ENCODE results near the gene PXDC1. TPM values are rescaled to one million over a fixed set of nuclear protein-coding genes. Genes with fewer than 3 reads are reported as not detected.

PXDC1 gene
- total and polyA plus RNA-seq, 2 donors (not counting 3 experiments of a cell fraction or from before 2014, with no cell fraction given), result 60.9 to 121 TPM

DNA sequence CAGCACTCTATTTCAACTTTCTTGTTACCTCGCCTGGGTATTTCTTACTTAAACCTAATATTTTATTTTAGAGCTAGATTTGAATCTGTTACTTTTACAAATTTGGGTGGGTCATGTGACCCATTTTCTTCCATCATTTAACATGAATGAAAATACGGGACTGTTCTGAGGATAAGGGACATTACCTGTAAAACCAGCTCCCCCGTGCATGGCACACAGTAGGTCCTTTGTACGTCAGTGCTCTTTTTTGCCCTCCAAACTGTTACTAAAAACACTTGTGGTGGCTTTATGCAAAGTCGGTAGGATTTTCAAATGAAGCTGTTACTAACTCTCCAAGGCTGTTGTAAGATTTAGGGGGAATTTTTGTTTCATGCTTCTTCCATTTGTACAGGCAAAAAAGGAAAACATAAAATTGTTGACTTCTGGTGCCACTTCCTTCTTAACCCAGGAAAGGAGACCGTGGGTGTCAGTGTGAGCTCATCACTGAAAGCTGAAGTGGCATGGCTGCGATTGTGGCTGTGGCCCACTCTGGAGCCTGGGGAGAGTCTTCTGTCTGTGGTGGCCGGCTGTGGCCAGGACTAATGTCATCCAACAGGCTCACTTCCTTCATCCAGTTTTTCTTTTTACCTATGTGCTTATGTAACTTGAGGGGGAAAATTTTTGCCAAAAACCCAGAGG lies 40.2 kb upstream of the PXDC1 start:
- no peak for TF ChIP-seq FOS (IDR thresholded peaks at IDR 0.05; ENCODE audit: borderline replicate concordance, insufficient read depth, low read length)
- TF ChIP-seq POLR2AphosphoS5 (IDR thresholded peaks at IDR 0.05; ENCODE audit: insufficient read depth, low read depth, low read length), result no peak
- TF ChIP-seq EZH2 (IDR thresholded peaks at IDR 0.05; ENCODE audit: borderline replicate concordance, low read depth, low read length, severe bottlenecking), result no peak
- TF ChIP-seq GATA2 (IDR thresholded peaks at IDR 0.05; ENCODE audit: insufficient read depth, insufficient read length, low read depth, low read length), result no peak
- no peak for TF ChIP-seq JUN (IDR thresholded peaks at IDR 0.05; ENCODE audit: borderline replicate concordance, insufficient read depth, insufficient read length, low read depth)
- TF ChIP-seq MYC (IDR thresholded peaks at IDR 0.05; ENCODE audit: low read depth, low read length), result no peak
- TF ChIP-seq, protein P1, sequence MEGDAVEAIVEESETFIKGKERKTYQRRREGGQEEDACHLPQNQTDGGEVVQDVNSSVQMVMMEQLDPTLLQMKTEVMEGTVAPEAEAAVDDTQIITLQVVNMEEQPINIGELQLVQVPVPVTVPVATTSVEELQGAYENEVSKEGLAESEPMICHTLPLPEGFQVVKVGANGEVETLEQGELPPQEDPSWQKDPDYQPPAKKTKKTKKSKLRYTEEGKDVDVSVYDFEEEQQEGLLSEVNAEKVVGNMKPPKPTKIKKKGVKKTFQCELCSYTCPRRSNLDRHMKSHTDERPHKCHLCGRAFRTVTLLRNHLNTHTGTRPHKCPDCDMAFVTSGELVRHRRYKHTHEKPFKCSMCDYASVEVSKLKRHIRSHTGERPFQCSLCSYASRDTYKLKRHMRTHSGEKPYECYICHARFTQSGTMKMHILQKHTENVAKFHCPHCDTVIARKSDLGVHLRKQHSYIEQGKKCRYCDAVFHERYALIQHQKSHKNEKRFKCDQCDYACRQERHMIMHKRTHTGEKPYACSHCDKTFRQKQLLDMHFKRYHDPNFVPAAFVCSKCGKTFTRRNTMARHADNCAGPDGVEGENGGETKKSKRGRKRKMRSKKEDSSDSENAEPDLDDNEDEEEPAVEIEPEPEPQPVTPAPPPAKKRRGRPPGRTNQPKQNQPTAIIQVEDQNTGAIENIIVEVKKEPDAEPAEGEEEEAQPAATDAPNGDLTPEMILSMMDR (IDR thresholded peaks at IDR 0.05; ENCODE audit: extremely low read depth in 1 of 2, insufficient read depth in 1 of 2, low read depth in 1 of 2, low read length in 2 of 2), result no peak
- TF ChIP-seq POLR2A (IDR thresholded peaks at IDR 0.05; ENCODE audit: low read depth, low read length), result no peak
- TF ChIP-seq MAX (IDR thresholded peaks at IDR 0.05; ENCODE audit: insufficient read depth, insufficient read length), result no peak
- H3K9ac ChIP-seq (replicated peaks; ENCODE audit: extremely low read depth, insufficient read depth, low read length), result no peak overlapping the region
- no peak overlapping the region for H2AFZ ChIP-seq (ENCODE audit: low read depth, low read length)
- no peak overlapping the region for H3K27ac ChIP-seq (ENCODE audit: insufficient read depth, low read depth, low read length)
- intact Hi-C loops (cut with micrococcal nuclease) (no loop called here), dilution Hi-C loops (cut with MboI; ENCODE audit: extremely low pct_ligation_motif_present, low sequenced_read_pairs) (no loop called here)
- no peak overlapping the region for H3K4me3 ChIP-seq (replicated peaks in 1 of 3; ENCODE audit: insufficient read depth in 1 of 3, low read depth in 1 of 3, low read length in 3 of 3)
- no TSS peak for BruUV-seq (replicated peaks)
- H3K9me3 ChIP-seq (replicated peaks; ENCODE audit: control insufficient read depth, insufficient read depth, low read length), result no peaks in the 10 kb centered on the region
- H4K20me1 ChIP-seq (replicated peaks; ENCODE audit: control insufficient read depth, extremely low read depth, insufficient read depth, low read length), result no peaks in the 10 kb centered on the region
- H3K79me2 ChIP-seq (ENCODE audit: control insufficient read depth, insufficient read depth, low read length), result no peaks in the 10 kb centered on the region
- H3K4me1 ChIP-seq (ENCODE audit: control insufficient read depth, extremely low read depth, insufficient read depth, low read length), result peaks cover 12% of the 10 kb centered on the region
- no peaks in the 10 kb centered on the region for H3K27me3 ChIP-seq (ENCODE audit: control insufficient read depth in 2 of 2, insufficient read depth in 2 of 2, low read length in 2 of 2)
- ChIA-PET POLR2A (no interaction called here), CTCF (interaction anchor here (0.7 to 1.6 kb wide), 4 partner anchors 9 to 186 kb away, joined by 3 read pairs; no protein-coding TSS in a partner anchor)
- H3K9me1 ChIP-seq (replicated peaks; ENCODE audit: control insufficient read depth, extremely low read depth, insufficient read depth, low read length), result no peaks in the 10 kb centered on the region
- no peaks in the 10 kb centered on the region for H3K36me3 ChIP-seq (ENCODE audit: control insufficient read depth in 2 of 2, extremely low read depth in 1 of 2, insufficient read depth in 2 of 2, low read length in 2 of 2)
- FAIRE-seq, result no peak
- no peak overlapping the region for H3K4me2 ChIP-seq (ENCODE audit: insufficient read depth, low read length)
- DNase-seq (ENCODE audit: low read depth, low spot score), result no peak

Measured in endothelial cell of umbilical vein (primary cell).